Right atrium auricular region (tissue), 2 donors: ENCODE results near the gene TNFSF15. TPM values are rescaled to one million over a fixed set of nuclear protein-coding genes. Genes with fewer than 3 reads are reported as not detected.
A peak's percentile ranks its signal among the peaks of the same experiment; 100 is the strongest.
"Not testable (repeated sequence)": the region's sequence is repeated elsewhere in the genome, so short reads cannot be mapped to it uniquely, and the experiment has no call there.

Source experiments
- DNase-seq: peaks from one replicate; pipeline ENCODE4 v3.0.0-alpha.2; 2019; ENCODE audit warnings: low spot score
- H3K27ac ChIP-seq, 2 donors: fragments of 200-600 bp; sonication (generic); 1 replicate in 1 of 2; 2 replicates in 1 of 2; pipeline ENCODE4 v1.5.1; 2016 to 2019
- H3K27me3 ChIP-seq, 2 donors: fragments of 200-600 bp; sonication (generic); one replicate each; pipeline versions ENCODE4 v1.5.1 to v1.6.0; 2017 to 2019
- H3K36me3 ChIP-seq: fragments of 200-600 bp; sonication (generic); one replicate; pipeline ENCODE4 v1.5.1; 2016
- H3K4me1 ChIP-seq, 2 donors: fragments of 200-600 bp; sonication (generic); one replicate each; pipeline versions ENCODE4 v1.5.1 to v1.6.0; 2017 to 2019
- H3K4me3 ChIP-seq, 2 donors: fragments of 200-600 bp; sonication (generic); 1 replicate in 1 of 2; 2 replicates in 1 of 2; pipeline ENCODE4 v1.5.1; 2017 to 2019; ENCODE audit warnings: mild to moderate bottlenecking in 1 of 2, moderate library complexity in 1 of 2
- H3K9me3 ChIP-seq, 2 donors: fragments of 200-600 bp; sonication (generic); one replicate each; pipeline ENCODE4 v1.5.1; 2019
- total RNA-seq, 2 donors: library from RNA; depleted of rRNA; stranded (reverse); fragments of >200 nt; gene quantifications; one replicate each; pipeline ENCODE4 v1.1.0, GENCODE V29; 2016
- TF ChIP-seq, protein P1 (sequence below), 2 donors: fragments of 200-600 bp; sonication (generic); IDR thresholded peaks; one replicate each; pipeline ENCODE4 v1.5.1; 2019; ENCODE audit warnings: antibody characterized with exemption in 2 of 2

The TNFSF15 gene
- total RNA-seq, 2 donors from 2014 or later: 0.16 TPM; not detected in 1

DNA sequence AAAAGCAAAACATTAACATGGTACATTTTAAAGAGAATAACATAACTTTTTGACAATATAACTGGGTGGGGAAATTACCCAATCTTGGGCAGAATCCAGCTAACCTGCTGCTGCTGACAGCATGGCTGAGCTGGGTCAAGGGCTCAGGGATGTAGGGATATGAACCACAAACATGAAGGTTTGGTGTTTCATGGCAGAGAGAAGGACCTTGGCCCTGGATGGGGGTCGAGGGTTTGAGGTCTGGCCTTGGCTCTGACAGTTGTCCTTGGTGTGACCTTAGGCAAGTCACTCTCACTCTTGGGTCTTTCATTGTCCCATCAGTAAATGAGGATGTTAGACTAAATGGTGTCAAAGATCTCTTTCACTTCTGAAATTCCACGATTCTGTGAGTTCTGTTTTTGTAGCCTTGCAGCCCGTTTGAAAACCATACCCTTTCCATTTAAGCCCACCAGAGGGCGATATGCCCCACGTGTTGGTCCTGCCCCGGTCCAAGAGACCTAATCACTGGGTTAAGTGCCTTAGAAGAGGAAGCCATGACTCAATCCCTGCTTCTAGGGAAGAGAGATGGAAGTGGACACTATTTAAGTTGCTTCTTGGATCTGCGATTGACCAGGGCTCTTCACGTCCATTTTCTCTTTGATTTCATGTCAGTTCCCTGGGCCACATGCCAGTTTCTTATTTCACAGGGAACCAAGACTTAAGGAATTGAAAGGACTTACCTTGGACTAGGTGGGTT, 67.1 kb downstream of the TNFSF15 start:
- Histone ChIP-seq H3K27me3 (no peaks in the 10 kb centered on the region), H3K27ac (no peak overlapping the region), H3K4me1 (no peaks in the 10 kb centered on the region), H3K9me3 (no peaks in the 10 kb centered on the region), H3K36me3 (no peaks in the 10 kb centered on the region), H3K4me3 (no peak overlapping the region)
- DNase-seq: peak; percentile 81
- TF ChIP-seq, protein P1, sequence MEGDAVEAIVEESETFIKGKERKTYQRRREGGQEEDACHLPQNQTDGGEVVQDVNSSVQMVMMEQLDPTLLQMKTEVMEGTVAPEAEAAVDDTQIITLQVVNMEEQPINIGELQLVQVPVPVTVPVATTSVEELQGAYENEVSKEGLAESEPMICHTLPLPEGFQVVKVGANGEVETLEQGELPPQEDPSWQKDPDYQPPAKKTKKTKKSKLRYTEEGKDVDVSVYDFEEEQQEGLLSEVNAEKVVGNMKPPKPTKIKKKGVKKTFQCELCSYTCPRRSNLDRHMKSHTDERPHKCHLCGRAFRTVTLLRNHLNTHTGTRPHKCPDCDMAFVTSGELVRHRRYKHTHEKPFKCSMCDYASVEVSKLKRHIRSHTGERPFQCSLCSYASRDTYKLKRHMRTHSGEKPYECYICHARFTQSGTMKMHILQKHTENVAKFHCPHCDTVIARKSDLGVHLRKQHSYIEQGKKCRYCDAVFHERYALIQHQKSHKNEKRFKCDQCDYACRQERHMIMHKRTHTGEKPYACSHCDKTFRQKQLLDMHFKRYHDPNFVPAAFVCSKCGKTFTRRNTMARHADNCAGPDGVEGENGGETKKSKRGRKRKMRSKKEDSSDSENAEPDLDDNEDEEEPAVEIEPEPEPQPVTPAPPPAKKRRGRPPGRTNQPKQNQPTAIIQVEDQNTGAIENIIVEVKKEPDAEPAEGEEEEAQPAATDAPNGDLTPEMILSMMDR (IDR thresholded peaks at IDR 0.05): peak; percentile 51 to 84

DNA sequence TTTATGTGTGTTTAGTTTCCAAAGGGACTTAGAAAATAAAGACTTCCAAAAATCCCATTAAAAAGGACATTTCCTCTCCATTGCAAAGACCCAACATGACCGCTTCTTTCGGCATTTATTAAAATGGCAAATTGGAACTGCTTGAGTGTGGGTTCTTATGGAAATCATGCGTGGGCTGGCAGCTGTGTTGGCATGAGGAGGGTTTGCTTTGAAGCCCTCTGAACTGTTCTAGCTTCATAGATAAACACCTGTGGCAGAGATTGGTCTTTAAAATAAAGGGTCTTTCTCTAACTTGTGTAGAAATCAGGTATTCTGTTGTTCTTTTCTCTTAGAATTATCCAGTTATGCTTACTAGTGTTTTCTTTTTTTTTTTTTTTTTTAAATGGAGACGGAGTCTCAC, 68.0 kb downstream of the TNFSF15 start:
- DNase-seq: no peak
- Histone ChIP-seq H3K4me3 (no peak overlapping the region), H3K27me3 (no peaks in the 10 kb centered on the region), H3K9me3 (no peaks in the 10 kb centered on the region), H3K36me3 (no peaks in the 10 kb centered on the region), H3K27ac (no peak overlapping the region), H3K4me1 (no peaks in the 10 kb centered on the region)
- TF ChIP-seq, protein P1 (IDR thresholded peaks at IDR 0.05): no peak

DNA sequence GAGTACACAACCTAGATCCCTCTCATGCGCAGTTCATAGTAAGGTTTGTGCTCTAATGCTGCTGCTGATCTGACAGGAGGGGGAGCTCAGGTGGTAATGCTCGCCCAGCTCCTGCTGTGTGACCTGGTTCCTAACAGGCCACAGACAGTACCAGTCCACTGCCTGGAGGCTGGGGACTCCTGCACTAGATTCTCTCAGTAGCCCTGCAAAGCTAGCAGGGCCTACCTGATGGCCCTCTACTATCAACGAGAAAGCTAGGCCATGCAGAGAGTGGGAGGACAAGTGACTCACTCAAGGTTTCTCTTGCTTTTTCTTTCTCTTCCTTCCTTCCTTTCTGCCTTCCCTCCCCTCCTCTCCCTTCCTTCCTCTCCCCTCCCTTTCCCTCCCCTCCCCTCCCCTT, 68.7 kb downstream of the TNFSF15 start:
- no peak overlapping the region for H3K27ac ChIP-seq

DNA sequence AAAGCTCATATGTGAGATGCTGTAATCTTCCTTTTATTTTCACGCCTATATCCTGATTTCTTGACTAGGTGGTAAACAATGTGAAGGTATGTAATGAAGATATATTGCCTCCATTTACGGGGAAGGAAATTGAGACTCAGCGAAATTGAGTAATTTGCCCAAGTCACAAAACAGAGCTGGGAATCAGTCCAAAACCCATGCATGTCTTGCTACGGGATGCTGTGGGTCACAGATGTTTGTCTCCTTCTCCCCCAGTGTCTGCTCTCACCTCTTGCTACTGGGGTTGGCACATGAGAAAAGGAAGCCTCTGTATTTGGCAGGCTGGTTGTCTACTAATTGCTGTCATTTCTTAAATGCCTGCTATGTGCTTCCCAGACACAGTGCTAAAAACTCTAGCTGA, 70.1 kb downstream of the TNFSF15 start:
- no peak overlapping the region for H3K4me3 ChIP-seq
- TF ChIP-seq, protein P1 (IDR thresholded peaks at IDR 0.05): no peak
- no peak for DNase-seq

More for the DNA sequence above, 68.7 kb downstream of the TNFSF15 start:
- no peaks in the 10 kb centered on the region for H3K9me3 ChIP-seq
- TF ChIP-seq, protein P1 (IDR thresholded peaks at IDR 0.05): no peak
- DNase-seq: no peak
- H3K4me1 ChIP-seq: no peaks in the 10 kb centered on the region
- H3K4me3 ChIP-seq: no peak overlapping the region
- no peaks in the 10 kb centered on the region for H3K27me3 ChIP-seq
- no peaks in the 10 kb centered on the region for H3K36me3 ChIP-seq

DNA sequence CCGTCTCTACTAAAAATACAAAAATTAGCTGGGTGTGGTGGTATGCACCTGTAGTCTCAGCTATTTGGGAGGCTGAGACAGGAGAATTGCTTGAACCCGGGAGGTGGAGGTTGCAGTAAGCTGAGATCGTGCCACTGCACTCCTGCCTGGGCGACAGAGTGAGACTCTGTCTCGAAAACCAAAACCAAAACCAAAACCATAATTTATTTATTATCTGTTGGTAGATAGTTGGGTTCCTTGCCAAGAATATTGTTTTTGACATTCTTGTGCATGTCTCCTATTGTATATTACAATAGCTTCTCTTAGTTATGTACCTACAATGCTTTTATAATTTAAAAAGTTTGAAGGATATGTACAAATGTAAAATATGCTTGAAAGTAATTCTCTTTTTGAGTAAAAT, 70.7 kb downstream of the TNFSF15 start:
- DNase-seq, H3K27me3 ChIP-seq, H3K27ac ChIP-seq, H3K4me1 ChIP-seq, H3K36me3 ChIP-seq, H3K9me3 ChIP-seq, H3K4me3 ChIP-seq: not testable (repeated sequence)

More for the DNA sequence above, 70.1 kb downstream of the TNFSF15 start:
- Histone ChIP-seq H3K36me3 (no peaks in the 10 kb centered on the region), H3K27ac (no peak overlapping the region), H3K9me3 (no peaks in the 10 kb centered on the region), H3K27me3 (no peaks in the 10 kb centered on the region), H3K4me1 (no peaks in the 10 kb centered on the region)

Other genes with a start within 250 kb of the TNFSF15 start
- 100 to 1,000 TPM; 141 to 153 TPM for gene ATP6V1G1, start 218.3 kb downstream of the TNFSF15 start, total RNA-seq
- gene TMEM268, start 194.7 kb downstream of the TNFSF15 start, total RNA-seq: 1 to 10 TPM; 2.9 to 4.0 TPM
- gene TEX53, start 148.2 kb downstream of the TNFSF15 start, total RNA-seq: not detected
- gene TEX48, start 123.8 kb downstream of the TNFSF15 start, total RNA-seq: not detected
- gene TNFSF8, start 124.6 kb upstream of the TNFSF15 start, total RNA-seq: 1 to 10 TPM in 1 of 2 donors, under 1 TPM in 1; 0.22 to 1.7 TPM